Suprapubic skin (tissue), 4 donors: ENCODE measurements around the gene NPDC1.

ENCODE experiments used
- CTCF ChIP-seq, 2 donors: fragments of 200-600 bp in 1 of 2; fragments of 450-650 bp in 1 of 2; sonication (generic) in 1 of 2; IDR thresholded peaks; one replicate each; pipeline ENCODE4 v1.5.1; 2016 to 2019; ENCODE audit warnings: antibody characterized with exemption in 2 of 2, mild to moderate bottlenecking in 1 of 2, moderate library complexity in 1 of 2
- EP300 ChIP-seq: sonication (generic); formaldehyde crosslinking; IDR thresholded peaks from one replicate; pipeline ENCODE4 v1.6.1; 2017; ENCODE audit warnings: antibody characterized with exemption
- POLR2A ChIP-seq, 2 donors: fragments of 450-650 bp; IDR thresholded peaks; one replicate each; pipeline ENCODE4 v1.6.1; 2017; ENCODE audit warnings: antibody characterized with exemption in 2 of 2, mild to moderate bottlenecking in 2 of 2, moderate library complexity in 2 of 2
- POLR2AphosphoS5 ChIP-seq, 3 donors: sonication (generic); formaldehyde crosslinking; IDR thresholded peaks; one replicate each; pipeline ENCODE4 v1.6.1; 2017; ENCODE audit warnings: antibody characterized with exemption in 3 of 3

GRCh38 chr9:137052998-137053943, 7.3 kb upstream of the NPDC1 start:
- TF ChIP-seq CTCF (IDR thresholded peaks at IDR 0.05) = no peak
- TF ChIP-seq POLR2AphosphoS5 (IDR thresholded peaks at IDR 0.05) = no peak
- no peak for TF ChIP-seq POLR2A (IDR thresholded peaks at IDR 0.05)
- TF ChIP-seq EP300 = no peak
